ENCODE measurements around the gene DENND1A.

DENND1A gene

DNA sequence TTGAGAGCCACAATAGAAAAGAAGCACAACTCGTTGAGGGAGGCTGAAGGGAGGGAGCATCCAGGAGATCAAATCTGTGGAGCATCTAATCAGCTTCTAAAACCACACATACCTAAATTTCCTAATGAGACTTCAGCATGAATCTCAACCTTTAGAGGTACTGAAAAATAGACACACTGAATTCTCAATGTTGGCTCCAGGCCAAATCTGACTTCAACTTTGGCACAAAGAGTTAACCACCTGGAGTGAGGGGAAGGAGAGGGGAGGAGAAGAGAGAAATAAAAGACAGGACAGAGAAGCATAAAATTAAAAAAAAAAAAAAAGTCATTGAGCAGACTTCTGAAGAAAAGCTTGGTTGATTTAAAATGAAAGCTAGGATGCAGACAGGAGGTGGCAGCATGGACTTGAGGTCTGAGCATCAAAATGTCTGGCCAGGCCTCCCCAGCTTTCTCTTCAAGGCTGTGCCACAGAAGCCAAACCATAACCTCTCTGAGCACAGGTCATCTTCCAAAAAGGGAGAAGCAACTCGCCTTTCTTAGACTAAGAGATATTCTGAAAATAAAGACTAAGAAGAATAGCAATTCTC, 205.6 kb downstream of the DENND1A start:
- Histone ChIP-seq H3K9me3 (ENCODE audit: control insufficient read depth, insufficient read depth, low read length) (peaks cover 24% of the 10 kb centered on the region), H3K27ac (ENCODE audit: low read depth, low read length) (no peak overlapping the region), H3K4me1 (ENCODE audit: control insufficient read depth, insufficient read depth, low read length) (0 out of 2 replicates have a peak, but pooled peaks cover 2% of the 10 kb centered on the region), H3K36me3 (ENCODE audit: control insufficient read depth, insufficient read depth, low read length) (no peaks in the 10 kb centered on the region), H3K27me3 (ENCODE audit: control insufficient read depth, insufficient read depth, low read length) (no peaks in the 10 kb centered on the region), H3K9ac (ENCODE audit: low read depth, low read length) (no peak overlapping the region), H3K4me3 (ENCODE audit: low read depth, low read length) (no peak overlapping the region)

DNA sequence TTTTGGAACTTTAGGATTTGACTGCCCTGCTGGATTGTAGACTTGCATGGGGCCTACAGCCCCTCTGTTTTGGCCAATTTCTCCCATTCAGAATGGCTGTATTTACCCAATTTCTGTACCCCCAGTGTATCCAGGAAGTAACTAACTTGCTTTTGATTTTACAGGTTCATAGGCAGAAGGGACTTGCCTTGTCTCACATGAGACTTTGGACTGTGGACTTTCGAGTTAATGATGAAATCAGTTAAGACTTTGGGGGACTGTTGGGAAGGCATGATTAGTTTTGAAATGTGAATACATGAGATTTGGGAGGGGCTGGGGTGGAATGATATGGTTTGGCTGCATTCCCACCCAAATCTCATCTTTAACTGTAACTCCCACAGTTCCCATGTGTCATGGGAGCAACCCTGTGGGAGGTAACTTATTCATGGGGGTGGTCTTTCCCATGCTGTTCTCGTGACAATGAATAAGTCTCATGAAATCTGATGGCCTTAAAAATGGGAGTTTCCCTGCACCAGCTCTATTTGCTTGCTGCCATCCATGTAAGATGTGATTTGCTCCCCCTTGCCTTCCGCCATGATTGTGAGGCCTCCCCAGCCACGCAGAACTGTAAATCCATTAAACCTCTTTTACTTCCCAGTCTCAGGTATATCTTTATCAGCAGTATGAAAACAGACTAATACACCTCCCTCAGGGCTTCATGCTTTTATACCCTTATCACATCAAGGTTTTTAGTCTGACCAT, 206.6 kb downstream of the DENND1A start:
- peaks cover 28% of the 10 kb centered on the region for H3K9me3 ChIP-seq (ENCODE audit: control insufficient read depth, insufficient read depth, low read length)
- 0 out of 2 replicates have a peak, but pooled peaks cover 2% of the 10 kb centered on the region for H3K4me1 ChIP-seq (ENCODE audit: control insufficient read depth, insufficient read depth, low read length)
- no peak overlapping the region for H3K9ac ChIP-seq (ENCODE audit: low read depth, low read length)
- H3K4me3 ChIP-seq (ENCODE audit: low read depth, low read length) = no peak overlapping the region
- H3K36me3 ChIP-seq (ENCODE audit: control insufficient read depth, insufficient read depth, low read length) = no peaks in the 10 kb centered on the region
- H3K27ac ChIP-seq (ENCODE audit: low read depth, low read length) = no peak overlapping the region
- no peaks in the 10 kb centered on the region for H3K27me3 ChIP-seq (ENCODE audit: control insufficient read depth, insufficient read depth, low read length)

GRCh38 chr9:123722378-123722777, 207.5 kb downstream of the DENND1A start:
- H3K4me1 ChIP-seq (ENCODE audit: control insufficient read depth, insufficient read depth, low read length) = 0 out of 2 replicates have a peak, but pooled peaks cover 2% of the 10 kb centered on the region
- no peak overlapping the region for H3K9ac ChIP-seq (ENCODE audit: low read depth, low read length)
- H3K9me3 ChIP-seq (ENCODE audit: control insufficient read depth, insufficient read depth, low read length) = peaks cover 28% of the 10 kb centered on the region
- no peaks in the 10 kb centered on the region for H3K27me3 ChIP-seq (ENCODE audit: control insufficient read depth, insufficient read depth, low read length)
- H3K36me3 ChIP-seq (ENCODE audit: control insufficient read depth, insufficient read depth, low read length) = no peaks in the 10 kb centered on the region
- no peak overlapping the region for H3K4me3 ChIP-seq (ENCODE audit: low read depth, low read length)
- H3K27ac ChIP-seq (ENCODE audit: low read depth, low read length) = no peak overlapping the region

DNA sequence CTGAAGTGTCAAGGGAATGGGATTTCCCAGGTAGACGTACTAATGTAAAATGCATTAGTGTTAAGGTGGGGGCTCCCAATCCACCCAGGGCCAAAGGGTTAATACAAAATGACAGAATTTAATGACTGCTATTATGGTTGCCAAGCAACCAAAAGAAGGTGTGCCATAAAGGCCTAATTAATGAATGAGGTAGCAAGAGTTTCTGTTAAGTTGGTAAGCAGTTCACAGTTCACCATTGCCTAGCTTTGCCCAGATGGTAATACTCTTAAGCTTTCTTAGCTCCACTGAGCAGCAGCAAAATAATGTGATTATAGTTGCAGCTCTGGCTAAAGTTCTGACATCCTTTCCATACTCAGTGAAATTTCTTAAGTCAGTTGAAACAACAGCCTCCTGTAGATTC, 211.7 kb downstream of the DENND1A start:
- no peak overlapping the region for H3K4me3 ChIP-seq (ENCODE audit: low read depth, low read length)
- H3K9ac ChIP-seq (ENCODE audit: low read depth, low read length) = no peak overlapping the region
- H3K36me3 ChIP-seq (ENCODE audit: control insufficient read depth, insufficient read depth, low read length) = no peaks in the 10 kb centered on the region
- no peaks in the 10 kb centered on the region for H3K27me3 ChIP-seq (ENCODE audit: control insufficient read depth, insufficient read depth, low read length)
- no peak overlapping the region for H3K27ac ChIP-seq (ENCODE audit: low read depth, low read length)
- H3K4me1 ChIP-seq (ENCODE audit: control insufficient read depth, insufficient read depth, low read length) = no peaks in the 10 kb centered on the region
- H3K9me3 ChIP-seq (ENCODE audit: control insufficient read depth, insufficient read depth, low read length) = peaks cover 21% of the 10 kb centered on the region

DNA sequence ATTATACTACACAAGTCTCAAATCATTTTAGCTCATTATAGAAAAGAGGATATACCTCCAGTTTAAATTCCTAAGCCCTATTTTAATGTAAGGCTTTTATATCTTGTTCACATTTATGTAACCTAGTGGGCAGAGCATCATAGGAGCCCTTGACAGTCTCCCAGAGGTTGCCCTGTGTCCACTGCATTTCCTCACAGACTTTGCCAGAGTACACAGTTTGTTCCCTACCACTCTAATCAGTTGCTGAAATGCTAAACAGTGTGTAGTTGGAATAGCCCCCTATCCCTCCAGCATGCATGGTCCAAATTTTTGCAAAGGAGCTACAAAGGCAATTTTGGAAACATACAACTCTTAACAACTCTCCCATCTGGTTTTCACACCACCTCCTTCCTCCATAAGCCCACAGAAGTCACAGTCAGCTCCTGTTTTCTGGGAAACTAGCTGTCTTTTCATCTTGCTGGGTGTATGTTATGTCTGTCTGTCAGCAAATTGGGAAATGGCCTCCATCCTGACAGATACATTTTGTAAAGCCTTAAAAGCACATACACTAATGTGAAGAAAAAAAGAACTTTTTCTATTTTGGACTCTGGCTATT, 212.2 kb downstream of the DENND1A start:
- H3K9me3 ChIP-seq (ENCODE audit: control insufficient read depth, insufficient read depth, low read length) = peaks cover 16% of the 10 kb centered on the region
- H3K27ac ChIP-seq (ENCODE audit: low read depth, low read length) = no peak overlapping the region
- no peaks in the 10 kb centered on the region for H3K36me3 ChIP-seq (ENCODE audit: control insufficient read depth, insufficient read depth, low read length)
- H3K4me3 ChIP-seq (ENCODE audit: low read depth, low read length) = no peak overlapping the region
- H3K9ac ChIP-seq (ENCODE audit: low read depth, low read length) = no peak overlapping the region
- no peaks in the 10 kb centered on the region for H3K27me3 ChIP-seq (ENCODE audit: control insufficient read depth, insufficient read depth, low read length)
- no peaks in the 10 kb centered on the region for H3K4me1 ChIP-seq (ENCODE audit: control insufficient read depth, insufficient read depth, low read length)

GRCh38 chr9:123716339-123716945, 213.5 kb downstream of the DENND1A start:
- Histone ChIP-seq H3K4me3 (ENCODE audit: low read depth, low read length) (no peak overlapping the region), H3K9me3 (ENCODE audit: control insufficient read depth, insufficient read depth, low read length) (peaks cover 8% of the 10 kb centered on the region; the same call in 1 of the 2 replicates), H3K9ac (ENCODE audit: low read depth, low read length) (no peak overlapping the region), H3K27me3 (ENCODE audit: control insufficient read depth, insufficient read depth, low read length) (no peaks in the 10 kb centered on the region), H3K36me3 (ENCODE audit: control insufficient read depth, insufficient read depth, low read length) (no peaks in the 10 kb centered on the region), H3K27ac (ENCODE audit: low read depth, low read length) (no peak overlapping the region), H3K4me1 (ENCODE audit: control insufficient read depth, insufficient read depth, low read length) (no peaks in the 10 kb centered on the region)

DNA sequence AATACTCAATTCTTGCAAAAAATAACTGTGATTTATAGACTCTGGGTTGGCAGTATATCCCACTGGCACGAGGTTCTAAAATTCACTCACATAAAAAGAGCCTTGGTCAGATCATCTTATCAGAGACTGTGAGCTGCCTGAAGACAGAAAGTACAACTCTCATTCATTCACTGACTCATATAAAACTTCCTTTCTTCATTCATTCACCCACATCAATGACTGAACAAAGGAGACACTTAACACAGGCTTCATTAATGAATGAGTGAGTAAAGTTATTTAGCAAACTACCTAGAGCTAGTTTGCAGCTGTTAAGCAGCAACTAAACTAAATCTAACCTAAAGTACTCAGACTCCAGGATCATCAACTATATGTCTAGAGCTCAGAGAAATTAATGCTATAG, 214.7 kb downstream of the DENND1A start:
- Histone ChIP-seq H3K4me3 (ENCODE audit: low read depth, low read length) (no peak overlapping the region), H3K27ac (ENCODE audit: low read depth, low read length) (no peak overlapping the region), H3K36me3 (ENCODE audit: control insufficient read depth, insufficient read depth, low read length) (no peaks in the 10 kb centered on the region), H3K4me1 (ENCODE audit: control insufficient read depth, insufficient read depth, low read length) (peaks cover 1% of the 10 kb centered on the region; the same call in 1 of the 2 replicates), H3K9me3 (ENCODE audit: control insufficient read depth, insufficient read depth, low read length) (peaks cover 4% of the 10 kb centered on the region; the same call in 1 of the 2 replicates), H3K9ac (ENCODE audit: low read depth, low read length) (no peak overlapping the region), H3K27me3 (ENCODE audit: control insufficient read depth, insufficient read depth, low read length) (no peaks in the 10 kb centered on the region)

- no peaks in the 10 kb centered on the region for H3K27me3 ChIP-seq (ENCODE audit: control insufficient read depth, insufficient read depth, low read length)
- no peak overlapping the region for H3K4me3 ChIP-seq (ENCODE audit: low read depth, low read length)
- no peaks in the 10 kb centered on the region for H3K36me3 ChIP-seq (ENCODE audit: control insufficient read depth, insufficient read depth, low read length)
- no peaks in the 10 kb centered on the region for H3K9me3 ChIP-seq (ENCODE audit: control insufficient read depth, insufficient read depth, low read length)
- H3K9ac ChIP-seq (ENCODE audit: low read depth, low read length) = no peak overlapping the region
- peaks cover 6% of the 10 kb centered on the region; the same call in 1 of the 2 replicates for H3K4me1 ChIP-seq (ENCODE audit: control insufficient read depth, insufficient read depth, low read length)
- no peak overlapping the region for H3K27ac ChIP-seq (ENCODE audit: low read depth, low read length)
These were observed 216.6 kb downstream of the DENND1A start for GRCh38 chr9:123713282-123713681.

DNA sequence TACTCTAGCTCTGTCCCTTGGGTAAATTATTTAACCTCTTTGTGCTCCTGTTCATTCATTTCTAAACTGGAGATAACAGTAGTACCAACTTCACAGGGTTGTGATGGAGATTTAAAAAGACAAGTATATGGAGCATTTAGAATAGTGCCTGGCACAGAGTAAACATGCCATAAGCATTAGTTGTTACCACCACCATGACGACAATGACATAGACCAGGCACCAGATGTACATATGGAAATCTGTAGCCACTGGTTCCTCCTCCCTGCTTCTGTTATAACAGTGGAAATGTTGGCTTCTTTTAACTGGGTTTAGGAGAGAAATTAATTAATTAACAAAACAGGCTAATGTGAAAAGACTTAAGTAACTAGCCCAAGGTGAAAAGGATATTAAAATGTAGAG, 217.5 kb downstream of the DENND1A start:
- Histone ChIP-seq H3K27ac (ENCODE audit: low read depth, low read length) (no peak overlapping the region), H3K27me3 (ENCODE audit: control insufficient read depth, insufficient read depth, low read length) (no peaks in the 10 kb centered on the region), H3K4me1 (ENCODE audit: control insufficient read depth, insufficient read depth, low read length) (peaks cover 6% of the 10 kb centered on the region; the same call in 1 of the 2 replicates), H3K4me3 (ENCODE audit: low read depth, low read length) (no peak overlapping the region), H3K36me3 (ENCODE audit: control insufficient read depth, insufficient read depth, low read length) (no peaks in the 10 kb centered on the region), H3K9ac (ENCODE audit: low read depth, low read length) (no peak overlapping the region), H3K9me3 (ENCODE audit: control insufficient read depth, insufficient read depth, low read length) (no peaks in the 10 kb centered on the region)

GRCh38 chr9:123710299-123710698, 219.6 kb downstream of the DENND1A start:
- Histone ChIP-seq H3K4me1 (ENCODE audit: control insufficient read depth, insufficient read depth, low read length) (peaks cover 6% of the 10 kb centered on the region; the same call in 1 of the 2 replicates), H3K9ac (ENCODE audit: low read depth, low read length) (no peak overlapping the region), H3K27ac (ENCODE audit: low read depth, low read length) (no peak overlapping the region), H3K4me3 (ENCODE audit: low read depth, low read length) (no peak overlapping the region), H3K36me3 (ENCODE audit: control insufficient read depth, insufficient read depth, low read length) (no peaks in the 10 kb centered on the region), H3K9me3 (ENCODE audit: control insufficient read depth, insufficient read depth, low read length) (no peaks in the 10 kb centered on the region), H3K27me3 (ENCODE audit: control insufficient read depth, insufficient read depth, low read length) (no peaks in the 10 kb centered on the region)

Data from HUES48 (cell line).